Activated CD4-positive, alpha-beta T cell treated with anti-CD3 and anti-CD28 coated beads, Interleukin-2, amount 10 ng/mL, durations not matched to agents 24 days and 14 days (primary cell): ENCODE data around the gene EPPIN. TPM values are rescaled to one million over a fixed set of nuclear protein-coding genes. Genes with fewer than 3 reads are reported as not detected.

Source experiments
- DNase-seq: peaks from one replicate; pipeline ENCODE4 v3.0.0; 2022
- H3K27ac Mint-ChIP-seq: one replicate; pipeline ENCODE4 v1.8.0; 2022; ENCODE audit warnings: mild to moderate bottlenecking, mixed read lengths
- H3K27me3 Mint-ChIP-seq: one replicate; pipeline ENCODE4 v1.8.0; 2022; ENCODE audit warnings: mixed read lengths
- H3K36me3 Mint-ChIP-seq: one replicate; pipeline ENCODE4 v1.8.0; 2022; ENCODE audit warnings: low read depth, mild to moderate bottlenecking, mixed read lengths
- H3K4me1 Mint-ChIP-seq: one replicate; pipeline ENCODE4 v1.8.0; 2021; ENCODE audit warnings: mixed read lengths
- H3K4me3 Mint-ChIP-seq: one replicate; pipeline ENCODE4 v1.8.0; 2022; ENCODE audit warnings: mild to moderate bottlenecking, moderate library complexity, mixed read lengths
- H3K9me3 Mint-ChIP-seq: one replicate; pipeline ENCODE4 v1.8.0; 2021; ENCODE audit warnings: mixed read lengths
- intact Hi-C: fragments of 100-400 bp; cut with micrococcal nuclease; formaldehyde crosslinking; loops from one replicate; pipeline ENCODE4 v1.15.1; 2023
- total RNA-seq: library from RNA; stranded (reverse); gene quantifications from 2 replicates; pipeline ENCODE4 v1.2.3, GENCODE V29; 2022

Gene EPPIN
- total RNA-seq, 1 donor from 2014 or later = not detected

- Mint-ChIP-seq H3K4me3 (no peak overlapping the region), H3K36me3 (no peaks in the 10 kb centered on the region), H3K27me3 (peaks cover 22% of the 10 kb centered on the region), H3K4me1 (peaks cover 9% of the 10 kb centered on the region), H3K9me3 (no peaks in the 10 kb centered on the region), H3K27ac (no peak overlapping the region)
- no peak for DNase-seq
- intact Hi-C loops = no loop called here
Observed at GRCh38 chr20:45510242-45510862, 36.8 kb downstream of the EPPIN start.

GRCh38 chr20:45509091-45509490 is 38.1 kb downstream of the EPPIN start:
- intact Hi-C loops = no loop called here
- H3K27ac Mint-ChIP-seq = no peak overlapping the region
- H3K36me3 Mint-ChIP-seq = no peaks in the 10 kb centered on the region
- peaks cover 9% of the 10 kb centered on the region for H3K4me1 Mint-ChIP-seq
- peaks cover 22% of the 10 kb centered on the region for H3K27me3 Mint-ChIP-seq
- no peak for DNase-seq
- H3K9me3 Mint-ChIP-seq = no peaks in the 10 kb centered on the region
- no peak overlapping the region for H3K4me3 Mint-ChIP-seq

DNA sequence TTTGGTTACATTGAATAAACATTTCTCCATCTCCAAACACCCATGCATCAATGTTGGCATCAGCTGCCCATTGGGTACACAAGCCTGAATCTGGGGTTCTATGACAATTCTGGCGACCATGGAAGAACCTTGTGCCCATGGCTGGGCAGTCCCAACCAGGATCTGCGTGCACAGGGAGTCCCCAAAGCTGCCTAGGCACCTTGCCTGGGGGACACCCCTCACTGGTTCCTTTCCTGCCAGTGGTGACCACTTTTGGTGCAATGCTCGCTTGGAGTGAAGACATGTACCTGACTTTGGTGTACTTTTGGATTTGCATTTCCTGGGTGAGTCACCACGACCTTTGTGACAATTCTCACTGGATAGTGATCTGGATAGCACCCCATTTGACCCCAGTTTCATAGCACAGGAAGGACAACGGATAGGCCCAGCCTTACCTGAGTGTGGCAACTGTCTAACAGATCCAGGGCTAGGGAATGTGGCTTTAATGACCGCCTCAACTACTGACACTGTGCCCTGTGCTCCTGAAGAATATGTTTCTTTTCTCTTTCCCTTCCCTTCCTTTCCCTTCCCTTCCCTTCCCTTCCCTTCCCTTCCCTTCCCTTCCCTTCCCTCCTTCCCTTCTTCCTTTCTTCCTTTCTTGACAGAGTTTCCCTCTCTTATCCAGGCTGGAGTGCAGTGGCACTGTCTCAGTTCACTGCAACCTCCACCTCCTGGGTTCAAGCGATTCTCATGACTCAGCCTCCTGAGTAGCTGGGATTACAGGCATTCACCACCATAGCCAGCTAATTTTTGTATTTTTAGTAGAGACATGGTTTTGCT is 38.9 kb downstream of the EPPIN start:
- intact Hi-C loops = no loop called here
- no peaks in the 10 kb centered on the region for H3K9me3 Mint-ChIP-seq
- no peak for DNase-seq
- H3K4me3 Mint-ChIP-seq = peak overlapping the region; percentile 23
- H3K27ac Mint-ChIP-seq = no peak overlapping the region
- H3K27me3 Mint-ChIP-seq = peaks cover 24% of the 10 kb centered on the region
- H3K36me3 Mint-ChIP-seq = no peaks in the 10 kb centered on the region
- H3K4me1 Mint-ChIP-seq = peaks cover 9% of the 10 kb centered on the region

- peaks cover 23% of the 10 kb centered on the region for H3K27me3 Mint-ChIP-seq
- peak overlapping the region; percentile 16 for H3K27ac Mint-ChIP-seq
- H3K9me3 Mint-ChIP-seq = no peaks in the 10 kb centered on the region
- no peak for DNase-seq
- H3K4me1 Mint-ChIP-seq = peaks cover 9% of the 10 kb centered on the region
- no peak overlapping the region for H3K4me3 Mint-ChIP-seq
- intact Hi-C loops = no loop called here
- no peaks in the 10 kb centered on the region for H3K36me3 Mint-ChIP-seq
Observed at GRCh38 chr20:45507011-45507820, 40.0 kb downstream of the EPPIN start.

DNA sequence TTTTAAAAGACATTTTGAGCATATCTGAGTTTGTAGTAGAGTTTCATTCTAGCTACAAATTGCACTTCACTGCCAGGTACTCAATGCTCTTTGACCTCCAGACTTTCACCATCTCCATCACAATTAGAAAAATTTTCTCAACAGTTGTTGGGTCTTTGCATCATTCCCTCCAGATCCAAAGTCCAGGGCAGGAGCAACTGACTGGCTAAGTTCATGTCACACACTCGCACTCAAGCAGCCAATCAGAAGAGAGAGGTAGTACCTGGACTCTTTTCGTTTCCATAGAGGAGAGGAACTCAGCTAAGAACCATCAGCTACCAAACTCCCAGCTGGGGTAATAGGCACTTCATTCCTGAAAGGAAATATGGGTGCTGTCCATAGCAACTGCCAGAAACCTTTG is 40.8 kb downstream of the EPPIN start:
- H3K27me3 Mint-ChIP-seq = peaks cover 27% of the 10 kb centered on the region
- H3K36me3 Mint-ChIP-seq = no peaks in the 10 kb centered on the region
- intact Hi-C loops = no loop called here
- no peaks in the 10 kb centered on the region for H3K9me3 Mint-ChIP-seq
- no peak overlapping the region for H3K27ac Mint-ChIP-seq
- H3K4me3 Mint-ChIP-seq = no peak overlapping the region
- peaks cover 9% of the 10 kb centered on the region for H3K4me1 Mint-ChIP-seq
- DNase-seq = no peak

GRCh38 chr20:45503403-45503802 is 43.8 kb downstream of the EPPIN start:
- peaks cover 20% of the 10 kb centered on the region for H3K27me3 Mint-ChIP-seq
- H3K27ac Mint-ChIP-seq = no peak overlapping the region
- no peak for DNase-seq
- H3K4me1 Mint-ChIP-seq = peaks cover 9% of the 10 kb centered on the region
- intact Hi-C loops = no loop called here
- H3K36me3 Mint-ChIP-seq = no peaks in the 10 kb centered on the region
- no peaks in the 10 kb centered on the region for H3K9me3 Mint-ChIP-seq
- no peak overlapping the region for H3K4me3 Mint-ChIP-seq

DNA sequence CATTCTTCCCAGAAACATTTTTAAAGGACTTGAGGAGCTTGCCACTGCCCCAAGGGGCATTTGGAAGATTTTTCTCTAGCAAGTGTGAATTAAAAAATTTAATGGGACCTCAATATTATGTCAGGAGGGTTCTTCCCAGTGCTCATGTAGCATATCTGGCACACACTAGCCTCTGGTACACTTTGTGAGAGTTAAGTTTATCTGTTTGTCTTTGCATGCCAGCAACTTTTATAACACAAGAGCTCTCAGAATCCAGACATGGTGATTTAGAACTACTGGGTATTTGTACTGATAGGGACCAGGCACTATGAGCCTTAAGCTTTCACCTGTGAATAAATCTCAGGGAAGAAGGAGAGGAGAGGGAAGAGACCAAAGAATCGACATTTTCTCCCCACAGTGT is 44.6 kb downstream of the EPPIN start:
- no peak for DNase-seq
- H3K4me1 Mint-ChIP-seq = peaks cover 7% of the 10 kb centered on the region
- H3K27me3 Mint-ChIP-seq = peaks cover 18% of the 10 kb centered on the region
- H3K9me3 Mint-ChIP-seq = no peaks in the 10 kb centered on the region
- no peak overlapping the region for H3K27ac Mint-ChIP-seq
- H3K4me3 Mint-ChIP-seq = no peak overlapping the region
- H3K36me3 Mint-ChIP-seq = no peaks in the 10 kb centered on the region
- intact Hi-C loops = no loop called here

DNA sequence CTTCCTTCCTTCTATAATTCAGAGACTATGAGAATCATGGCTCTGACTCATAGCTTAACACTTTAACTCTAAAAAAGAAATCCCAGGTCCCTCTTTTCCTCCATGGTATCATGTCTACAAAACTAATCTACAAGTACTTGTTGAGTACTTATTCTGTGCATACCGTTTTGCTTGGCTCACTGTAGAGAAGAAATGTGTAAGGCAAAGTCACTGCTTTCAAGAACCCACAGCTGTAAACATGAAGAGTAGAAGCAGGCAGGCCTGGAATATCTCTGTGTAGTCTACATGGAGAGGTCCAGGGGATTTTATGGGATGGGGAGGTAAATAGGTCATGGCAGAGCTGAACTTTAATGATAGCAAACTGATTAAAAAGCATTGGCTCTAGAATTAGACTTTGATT is 45.6 kb downstream of the EPPIN start:
- H3K9me3 Mint-ChIP-seq = no peaks in the 10 kb centered on the region
- H3K4me3 Mint-ChIP-seq = no peak overlapping the region
- intact Hi-C loops = no loop called here
- no peak overlapping the region for H3K27ac Mint-ChIP-seq
- no peaks in the 10 kb centered on the region for H3K4me1 Mint-ChIP-seq
- peaks cover 19% of the 10 kb centered on the region for H3K27me3 Mint-ChIP-seq
- no peak for DNase-seq
- no peaks in the 10 kb centered on the region for H3K36me3 Mint-ChIP-seq

DNA sequence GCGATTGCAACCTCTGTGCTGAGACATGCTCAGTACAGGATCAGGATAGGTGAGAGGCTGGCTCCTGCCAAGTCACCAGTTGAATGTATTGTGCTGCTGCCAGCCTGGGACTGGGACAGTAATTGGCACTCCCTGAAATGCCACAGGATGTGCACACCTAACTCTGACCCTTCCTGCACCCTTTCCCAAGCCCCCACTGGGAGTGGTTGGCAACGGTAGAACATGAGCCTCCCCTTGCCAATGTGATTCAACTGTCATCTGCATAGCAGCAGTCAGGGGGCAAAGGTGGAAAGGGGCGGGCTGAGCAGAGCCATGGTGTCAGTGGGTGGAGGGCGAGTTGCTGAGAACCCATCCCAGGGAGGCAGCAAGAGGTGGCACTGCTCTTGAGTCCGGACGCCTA is 47.2 kb downstream of the EPPIN start:
- Mint-ChIP-seq H3K9me3 (no peaks in the 10 kb centered on the region), H3K27ac (no peak overlapping the region), H3K27me3 (peaks cover 26% of the 10 kb centered on the region), H3K4me1 (no peaks in the 10 kb centered on the region), H3K4me3 (no peak overlapping the region), H3K36me3 (no peaks in the 10 kb centered on the region)
- intact Hi-C loops = no loop called here
- DNase-seq = no peak

GRCh38 chr20:45497971-45498494 is 49.2 kb downstream of the EPPIN start:
- H3K27ac Mint-ChIP-seq = no peak overlapping the region
- H3K4me3 Mint-ChIP-seq = no peak overlapping the region
- H3K9me3 Mint-ChIP-seq = no peaks in the 10 kb centered on the region
- H3K27me3 Mint-ChIP-seq = peaks cover 24% of the 10 kb centered on the region
- no peaks in the 10 kb centered on the region for H3K36me3 Mint-ChIP-seq
- no peak for DNase-seq
- H3K4me1 Mint-ChIP-seq = no peaks in the 10 kb centered on the region
- intact Hi-C loops = no loop called here

DNA sequence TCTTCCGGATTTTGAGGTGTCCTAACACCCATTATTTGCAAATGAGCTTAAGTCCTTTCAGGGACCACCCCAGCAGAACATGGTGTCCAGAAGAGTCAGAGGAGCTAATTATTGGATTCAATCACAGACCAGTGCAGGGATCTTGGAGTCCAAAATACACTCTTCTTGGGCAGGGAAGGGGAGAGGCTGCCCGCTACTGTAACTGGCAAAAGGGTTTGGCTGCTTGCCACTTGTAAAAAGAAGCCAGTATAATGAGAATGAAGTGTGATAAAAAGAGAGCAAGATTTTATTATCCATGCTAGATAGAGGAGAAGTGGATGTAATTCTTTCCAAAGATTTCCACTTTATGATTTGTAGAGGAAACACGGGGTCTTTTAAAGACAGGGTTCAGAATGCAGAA is 51.0 kb downstream of the EPPIN start:
- intact Hi-C loops = no loop called here
- DNase-seq = no peak
- Mint-ChIP-seq H3K4me3 (no peak overlapping the region), H3K27ac (no peak overlapping the region), H3K27me3 (peaks cover 20% of the 10 kb centered on the region), H3K36me3 (no peaks in the 10 kb centered on the region), H3K9me3 (no peaks in the 10 kb centered on the region), H3K4me1 (no peaks in the 10 kb centered on the region)

GRCh38 chr20:45495501-45495941 is 51.7 kb downstream of the EPPIN start:
- H3K27me3 Mint-ChIP-seq = peaks cover 20% of the 10 kb centered on the region
- no peaks in the 10 kb centered on the region for H3K4me1 Mint-ChIP-seq
- no peak overlapping the region for H3K4me3 Mint-ChIP-seq
- intact Hi-C loops = no loop called here
- H3K9me3 Mint-ChIP-seq = no peaks in the 10 kb centered on the region
- H3K36me3 Mint-ChIP-seq = no peaks in the 10 kb centered on the region
- H3K27ac Mint-ChIP-seq = no peak overlapping the region
- DNase-seq = no peak
